ENCODE measurements around the gene MCOLN2.
"Not testable (repeated sequence)": the region's sequence is repeated elsewhere in the genome, so short reads cannot be mapped to it uniquely, and the experiment has no call there.

Gene MCOLN2

GRCh38 chr1:84986561-84986960 is 10.4 kb downstream of the MCOLN2 start:
- DNase-seq (ENCODE audit: low read depth, low spot score) = not testable (repeated sequence)

GRCh38 chr1:84985365-84985764 is 11.5 kb downstream of the MCOLN2 start:
- DNase-seq (ENCODE audit: low read depth, low spot score) = no peak

- no peak for DNase-seq (ENCODE audit: low read depth, low spot score)
Observed at GRCh38 chr1:84982395-84982794, 14.5 kb downstream of the MCOLN2 start.

- DNase-seq (ENCODE audit: low read depth, low spot score) = no peak
Observed at GRCh38 chr1:84975035-84975434, 21.9 kb downstream of the MCOLN2 start.

- DNase-seq (ENCODE audit: low read depth, low spot score) = no peak
Observed at GRCh38 chr1:84973498-84974334, 23.2 kb downstream of the MCOLN2 start.

GRCh38 chr1:84972377-84972987 is 24.4 kb downstream of the MCOLN2 start:
- no peak for DNase-seq (ENCODE audit: low read depth, low spot score)

- DNase-seq (ENCODE audit: low read depth, low spot score) = no peak
Observed at GRCh38 chr1:84971957-84972356, 25.0 kb downstream of the MCOLN2 start.

- DNase-seq (ENCODE audit: low read depth, low spot score) = no peak
Observed at GRCh38 chr1:84969489-84970250, 27.2 kb downstream of the MCOLN2 start.

GRCh38 chr1:84968865-84969264 is 28.0 kb downstream of the MCOLN2 start:
- DNase-seq (ENCODE audit: low read depth, low spot score) = no peak

GRCh38 chr1:84968101-84968500 is 28.8 kb downstream of the MCOLN2 start:
- DNase-seq (ENCODE audit: low read depth, low spot score) = no peak

GRCh38 chr1:84967666-84968065 is 29.2 kb downstream of the MCOLN2 start:
- no peak for DNase-seq (ENCODE audit: low read depth, low spot score)

GRCh38 chr1:84963021-84963420 is 33.9 kb downstream of the MCOLN2 start:
- DNase-seq (ENCODE audit: low read depth, low spot score) = no peak

- DNase-seq (ENCODE audit: low read depth, low spot score) = no peak
Observed at GRCh38 chr1:84961316-84961715, 35.6 kb downstream of the MCOLN2 start.

- DNase-seq (ENCODE audit: low read depth, low spot score) = no peak
Observed at GRCh38 chr1:84960371-84960770, 36.5 kb downstream of the MCOLN2 start.

- no peak for DNase-seq (ENCODE audit: low read depth, low spot score)
Observed at GRCh38 chr1:84959294-84959693, 37.6 kb downstream of the MCOLN2 start.

GRCh38 chr1:84957966-84958365 is 38.9 kb downstream of the MCOLN2 start:
- no peak for DNase-seq (ENCODE audit: low read depth, low spot score)

- no peak for DNase-seq (ENCODE audit: low read depth, low spot score)
Observed at GRCh38 chr1:84956655-84957054, 40.3 kb downstream of the MCOLN2 start.

GRCh38 chr1:84956097-84956496 is 40.8 kb downstream of the MCOLN2 start:
- DNase-seq (ENCODE audit: low read depth, low spot score) = no peak

- DNase-seq (ENCODE audit: low read depth, low spot score) = no peak
Observed at GRCh38 chr1:84949664-84950063, 47.2 kb downstream of the MCOLN2 start.

- DNase-seq (ENCODE audit: low read depth, low spot score) = no peak
Observed at GRCh38 chr1:84947536-84948410, 49.1 kb downstream of the MCOLN2 start.

GRCh38 chr1:84946631-84947030 is 50.3 kb downstream of the MCOLN2 start:
- no peak for DNase-seq (ENCODE audit: low read depth, low spot score)

Data from activated CD4-positive, CD25-positive, alpha-beta regulatory T cell treated with anti-CD3 and anti-CD28 coated beads, Interleukin-2, amount 50 U/mL, for 16 hours (primary cell).